ENCODE results near the gene RIPK1.
"Not testable (repeated sequence)": the region's sequence is repeated elsewhere in the genome, so short reads cannot be mapped to it uniquely, and the experiment has no call there.

RIPK1 gene

DNA sequence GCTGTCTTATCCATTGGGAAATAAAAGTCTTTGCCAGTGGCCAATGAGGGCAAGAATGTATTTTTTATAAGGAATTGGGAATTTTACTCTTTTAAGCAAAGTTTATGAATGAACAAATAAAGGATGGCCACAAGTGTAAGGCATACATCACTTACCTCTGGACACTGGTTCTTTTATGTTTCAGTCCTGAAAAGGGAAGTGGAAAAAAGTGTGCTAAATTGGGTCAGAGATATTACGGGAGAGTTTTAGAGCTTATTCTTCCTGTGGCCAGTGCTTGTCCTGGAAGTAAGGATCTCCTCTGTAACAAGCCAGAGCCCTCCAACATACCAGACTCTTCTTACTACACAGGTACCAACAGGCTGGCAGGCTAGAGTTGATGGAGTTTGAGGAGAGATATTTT, 22.5 kb upstream of the RIPK1 start:
- DNase-seq: no peak

- peak; percentile 72 to 84 (median 78) for DNase-seq
These were observed 22.0 kb upstream of the RIPK1 start for GRCh38 chr6:3046295-3046694.

DNA sequence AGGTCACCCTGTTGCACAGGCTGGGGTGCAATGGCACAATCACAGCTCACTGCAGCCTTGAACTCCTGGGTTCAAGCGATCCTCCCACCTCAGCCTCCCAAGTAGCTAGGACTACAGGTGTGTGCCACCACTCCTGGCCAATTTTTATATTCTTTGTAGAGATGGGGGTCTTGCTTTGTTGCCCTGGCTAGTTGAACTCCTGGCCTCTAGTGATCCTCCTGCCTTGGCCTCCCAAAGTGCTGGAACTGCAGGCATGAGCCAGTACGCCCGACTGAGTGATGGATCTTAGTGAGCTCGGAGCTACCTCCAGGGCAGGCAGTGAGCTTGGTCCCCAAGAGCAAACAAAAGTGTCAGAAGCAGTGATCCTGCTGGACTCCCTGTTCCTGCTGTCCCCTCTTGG, 20.3 kb upstream of the RIPK1 start:
- DNase-seq: not testable (repeated sequence)

- DNase-seq: peak in 2 of 3 donors; percentile 45 to 50
These were observed 15.6 kb upstream of the RIPK1 start for GRCh38 chr6:3052481-3053230.

- no peak for DNase-seq
These were observed 15.1 kb upstream of the RIPK1 start for GRCh38 chr6:3053231-3053508.

- not testable (repeated sequence) for DNase-seq
These were observed 13.8 kb upstream of the RIPK1 start for GRCh38 chr6:3054229-3055157.

DNA sequence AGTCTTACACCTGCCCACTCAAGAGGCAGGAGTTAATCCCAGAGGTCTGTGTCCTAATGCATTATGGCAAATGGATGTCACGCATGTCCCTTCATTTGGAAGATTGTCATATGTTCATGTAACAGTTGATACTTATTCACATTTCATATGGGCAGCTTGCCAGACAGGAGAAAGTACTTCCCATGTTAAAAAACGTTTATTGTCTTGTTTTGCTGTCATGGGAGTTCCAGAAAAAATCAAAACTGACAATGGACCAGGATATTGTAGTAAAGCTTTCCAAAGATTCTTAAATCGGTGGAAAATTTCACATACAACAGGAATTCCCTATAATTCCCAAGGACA, 13.2 kb upstream of the RIPK1 start:
- not testable (repeated sequence) for DNase-seq

DNA sequence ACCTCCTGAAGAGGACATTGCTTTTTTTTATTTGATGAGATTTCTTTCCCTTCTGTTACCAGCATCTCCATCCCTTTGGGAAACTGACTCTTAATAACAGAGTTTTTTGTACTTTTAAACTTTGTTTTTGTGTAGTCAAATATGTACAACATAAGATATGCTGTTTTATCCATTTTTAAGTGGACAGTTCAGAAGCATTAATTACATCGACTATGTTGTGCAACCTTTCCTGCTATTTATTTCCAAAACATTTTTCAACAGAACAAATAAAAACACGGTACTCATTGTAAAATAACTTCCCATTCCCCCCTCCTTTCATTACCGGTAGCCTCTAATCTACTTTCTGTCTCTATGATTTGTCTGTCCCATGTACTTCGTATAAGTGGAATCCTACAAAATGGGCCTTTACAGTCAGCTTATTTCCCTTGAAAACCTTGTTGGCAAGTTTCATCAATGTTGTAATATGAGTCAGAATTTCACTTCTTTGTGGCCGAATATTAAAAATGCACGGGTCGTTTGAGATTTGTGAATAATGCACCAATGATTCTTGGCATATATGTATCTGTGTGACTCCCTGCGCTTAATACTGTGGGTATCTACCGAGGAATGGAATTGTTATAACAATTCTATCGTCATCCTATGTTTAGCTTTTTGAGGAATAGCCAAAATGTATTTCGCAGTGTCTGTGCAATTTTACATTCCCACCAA, 11.1 kb upstream of the RIPK1 start:
- DNase-seq: no peak

- DNase-seq: no peak
These were observed 9.3 kb upstream of the RIPK1 start for GRCh38 chr6:3058957-3059356.

- not testable (repeated sequence) for DNase-seq
These were observed 8.2 kb upstream of the RIPK1 start for GRCh38 chr6:3060092-3060491.

GRCh38 chr6:3061501-3061941, 6.8 kb upstream of the RIPK1 start:
- no peak for DNase-seq

DNA sequence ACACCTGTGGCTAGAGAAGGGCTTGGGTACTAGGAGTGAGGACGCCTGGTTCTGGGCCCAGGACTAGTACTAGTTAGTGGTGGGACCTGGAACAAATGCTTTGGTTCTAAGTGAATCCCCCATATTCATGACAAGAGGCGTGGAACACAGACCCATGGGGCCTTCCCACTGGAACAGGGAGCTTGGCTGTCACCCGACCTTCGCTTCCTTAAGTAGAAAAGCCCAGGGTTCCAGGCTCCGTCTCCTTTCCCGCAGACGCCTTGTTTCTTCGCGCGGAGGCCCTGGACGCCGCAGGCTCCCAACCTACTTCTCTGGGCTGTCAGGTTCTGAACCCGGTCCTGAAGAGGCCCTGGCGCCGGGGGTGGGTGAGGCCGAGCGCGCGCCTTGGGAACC, 5.0 kb upstream of the RIPK1 start:
- DNase-seq: peak in 2 of 3 donors; percentile 32 to 48

- peak; percentile 99 for DNase-seq
These were observed 4.3 kb upstream of the RIPK1 start for GRCh38 chr6:3063733-3064700.

GRCh38 chr6:3071568-3071967, 3.3 kb downstream of the RIPK1 start:
- DNase-seq: peak in 1 of 3 donors; percentile 20

- peak in 1 of 3 donors; percentile 29 for DNase-seq
These were observed 4.5 kb downstream of the RIPK1 start for GRCh38 chr6:3072798-3073197.

- DNase-seq: peak in 1 of 3 donors; percentile 26
These were observed 5.1 kb downstream of the RIPK1 start for GRCh38 chr6:3073382-3073781.

DNA sequence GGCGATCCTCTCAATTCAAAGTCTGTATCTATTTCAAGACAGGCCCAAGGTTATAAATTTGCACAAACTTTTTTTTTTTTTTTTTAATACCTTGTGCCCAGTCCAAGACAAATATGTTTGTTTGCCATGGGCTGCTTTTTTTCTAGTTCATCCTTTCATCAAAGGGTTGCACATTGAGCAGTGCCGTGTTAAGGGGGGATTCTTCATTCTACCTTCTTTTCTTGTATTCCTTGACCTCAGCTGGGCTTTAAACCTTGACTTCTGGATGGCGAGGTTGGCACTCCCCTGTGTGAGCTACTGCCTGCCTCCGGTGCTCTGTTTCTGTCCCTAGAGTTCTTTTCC, 7.4 kb downstream of the RIPK1 start:
- no peak for DNase-seq

- DNase-seq: no peak
These were observed 8.0 kb downstream of the RIPK1 start for GRCh38 chr6:3076320-3076719.

DNA sequence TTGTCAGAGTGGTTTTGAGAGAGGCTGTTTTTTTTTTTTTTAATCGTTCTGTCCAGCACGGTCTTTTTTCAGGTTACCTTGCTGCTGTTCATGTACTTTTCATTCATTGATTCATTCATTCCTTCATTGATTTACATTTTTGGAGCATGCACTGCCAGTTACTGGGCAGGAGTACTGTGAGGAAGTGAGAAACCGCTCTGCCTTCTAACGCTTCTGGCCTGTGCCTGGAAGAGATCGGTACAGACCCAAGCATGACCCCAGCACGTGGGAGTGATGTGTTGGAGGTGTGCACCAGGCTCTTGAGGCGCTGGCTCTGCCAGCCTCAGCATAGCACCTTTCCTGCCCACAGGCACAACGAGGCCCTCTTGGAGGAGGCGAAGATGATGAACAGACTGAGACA, 9.1 kb downstream of the RIPK1 start:
- DNase-seq: no peak

- DNase-seq: not testable (repeated sequence)
These were observed 10.7 kb downstream of the RIPK1 start for GRCh38 chr6:3078952-3079351.

DNA sequence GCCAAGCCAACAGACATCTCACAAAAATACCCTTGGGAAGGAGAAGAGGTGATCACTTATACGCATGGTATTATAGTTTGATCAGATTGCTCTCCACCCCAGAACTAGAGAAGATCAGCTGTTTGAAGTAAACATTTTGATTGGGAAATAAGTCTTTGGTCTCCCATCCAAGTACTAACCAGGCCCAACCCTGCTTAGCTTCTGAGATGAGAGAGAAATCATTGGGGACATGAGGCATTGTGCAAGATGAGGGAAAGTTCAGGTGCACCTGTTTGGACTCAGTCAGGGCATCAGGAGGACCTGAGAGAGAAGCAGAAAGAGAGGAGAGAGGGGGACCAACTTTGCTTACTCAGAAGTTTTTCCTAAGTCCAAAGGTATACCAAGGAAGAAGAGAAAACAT, 11.4 kb downstream of the RIPK1 start:
- DNase-seq: no peak

DNA sequence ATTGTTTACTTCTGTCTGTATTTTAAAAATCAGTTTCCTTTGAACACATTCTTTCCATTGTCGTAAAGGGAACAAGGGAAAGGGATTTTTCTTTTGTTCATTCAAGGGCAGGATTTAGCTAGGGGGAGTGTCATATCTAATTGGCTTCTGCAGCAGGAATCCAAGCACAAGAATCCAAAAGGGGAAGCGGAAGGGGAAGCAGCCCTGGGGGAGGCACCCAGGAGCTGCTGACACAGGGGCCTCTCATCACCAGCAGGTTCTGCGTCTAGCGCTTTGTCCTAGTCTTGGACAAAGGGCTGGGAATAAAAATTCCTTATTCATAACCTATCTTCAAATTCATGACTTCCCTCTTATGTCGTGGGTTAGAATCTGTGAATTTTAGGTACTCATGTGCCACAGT, 13.7 kb downstream of the RIPK1 start:
- DNase-seq: peak; percentile 89 to 93 (median 90)

Data from suppressor macrophage treated with lipopolysaccharide for 1 hour (primary cell).